ENCODE measurements around the gene KLHL7.

DNA sequence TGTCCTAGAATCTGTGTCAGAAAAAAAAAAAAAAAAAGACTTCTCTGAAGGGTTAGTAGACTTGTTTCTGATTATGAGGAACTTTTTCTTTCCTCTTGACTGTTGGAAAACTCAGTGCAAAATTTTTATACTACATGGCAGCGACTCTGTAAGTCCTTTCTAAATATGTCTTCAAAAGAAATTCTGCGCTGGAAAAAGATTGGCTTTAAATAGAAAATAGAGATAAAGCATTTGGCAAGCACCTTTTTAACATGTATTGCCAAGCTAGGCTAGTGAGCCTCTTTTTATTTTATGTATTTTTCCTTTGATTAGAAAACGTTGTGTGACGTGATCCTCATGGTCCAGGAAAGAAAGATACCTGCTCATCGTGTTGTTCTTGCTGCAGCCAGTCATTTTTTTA lies 17.9 kb downstream of the KLHL7 start:
- TF ChIP-seq, protein P1, sequence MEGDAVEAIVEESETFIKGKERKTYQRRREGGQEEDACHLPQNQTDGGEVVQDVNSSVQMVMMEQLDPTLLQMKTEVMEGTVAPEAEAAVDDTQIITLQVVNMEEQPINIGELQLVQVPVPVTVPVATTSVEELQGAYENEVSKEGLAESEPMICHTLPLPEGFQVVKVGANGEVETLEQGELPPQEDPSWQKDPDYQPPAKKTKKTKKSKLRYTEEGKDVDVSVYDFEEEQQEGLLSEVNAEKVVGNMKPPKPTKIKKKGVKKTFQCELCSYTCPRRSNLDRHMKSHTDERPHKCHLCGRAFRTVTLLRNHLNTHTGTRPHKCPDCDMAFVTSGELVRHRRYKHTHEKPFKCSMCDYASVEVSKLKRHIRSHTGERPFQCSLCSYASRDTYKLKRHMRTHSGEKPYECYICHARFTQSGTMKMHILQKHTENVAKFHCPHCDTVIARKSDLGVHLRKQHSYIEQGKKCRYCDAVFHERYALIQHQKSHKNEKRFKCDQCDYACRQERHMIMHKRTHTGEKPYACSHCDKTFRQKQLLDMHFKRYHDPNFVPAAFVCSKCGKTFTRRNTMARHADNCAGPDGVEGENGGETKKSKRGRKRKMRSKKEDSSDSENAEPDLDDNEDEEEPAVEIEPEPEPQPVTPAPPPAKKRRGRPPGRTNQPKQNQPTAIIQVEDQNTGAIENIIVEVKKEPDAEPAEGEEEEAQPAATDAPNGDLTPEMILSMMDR (IDR thresholded peaks at IDR 0.05; ENCODE audit: borderline replicate concordance, extremely low read depth, low read length, poor library complexity, severe bottlenecking) = no peak
- no peak for TF ChIP-seq EZH2 (IDR thresholded peaks at IDR 0.05; ENCODE audit: borderline replicate concordance, low read depth, low read length, severe bottlenecking)

Measured in DND-41 (cell line).